Esophagus muscularis mucosa (tissue), 4 donors: ENCODE results near the gene COL5A1. TPM values are rescaled to one million over a fixed set of nuclear protein-coding genes. Genes with fewer than 3 reads are reported as not detected.

ENCODE experiments used
- DNase-seq: peaks from one replicate; pipeline ENCODE4 v3.0.0-alpha.2; 2017; ENCODE audit errors: extremely low spot score
- H3K27ac ChIP-seq, 4 donors: fragments of 200-600 bp; sonication (generic); replicated peaks in 1 of 4; 1 replicate in 3 of 4; 2 replicates in 1 of 4; pipeline ENCODE4 v1.5.1; 2016 to 2019; ENCODE audit warnings: mild to moderate bottlenecking in 1 of 4
- H3K27me3 ChIP-seq, 4 donors: fragments of 200-600 bp; sonication (generic); one replicate each; pipeline versions ENCODE4 v1.5.1 to v1.6.0; 2016 to 2019
- H3K36me3 ChIP-seq, 4 donors: fragments of 200-600 bp; sonication (generic); one replicate each; pipeline ENCODE4 v1.5.1; 2016 to 2019
- H3K4me1 ChIP-seq, 4 donors: fragments of 200-600 bp; sonication (generic); one replicate each; pipeline ENCODE4 v1.5.1; 2016 to 2019
- H3K4me3 ChIP-seq, 4 donors: fragments of 200-600 bp; sonication (generic); 1 replicate in 2 of 4; 2 replicates in 2 of 4; pipeline ENCODE4 v1.5.1; 2016 to 2019; ENCODE audit warnings: mild to moderate bottlenecking in 4 of 4, moderate library complexity in 1 of 4
- H3K9me3 ChIP-seq, 4 donors: fragments of 200-600 bp; sonication (generic); 1 replicate in 3 of 4; 2 replicates in 1 of 4; pipeline ENCODE4 v1.5.1; 2016 to 2019
- CTCF ChIP-seq, 3 experiments: fragments of 200-600 bp in 2 of 3; fragments of 450-650 bp in 1 of 3; sonication (generic) in 2 of 3; IDR thresholded peaks; one replicate each; pipeline ENCODE4 v1.5.1; 2017 to 2019; ENCODE audit warnings: antibody characterized with exemption in 3 of 3, mild to moderate bottlenecking in 2 of 3, moderate library complexity in 1 of 3
- EP300 ChIP-seq: sonication (generic); formaldehyde crosslinking; IDR thresholded peaks from one replicate; pipeline ENCODE4 v1.6.1; 2017; ENCODE audit warnings: antibody characterized with exemption
- POLR2A ChIP-seq: fragments of 450-650 bp; IDR thresholded peaks from one replicate; pipeline ENCODE4 v1.6.1; 2017; ENCODE audit warnings: antibody characterized with exemption, moderate library complexity, mild to moderate bottlenecking, low read depth
- POLR2AphosphoS5 ChIP-seq, 2 donors: sonication (generic); formaldehyde crosslinking; IDR thresholded peaks; one replicate each; pipeline ENCODE4 v1.6.1; 2017; ENCODE audit warnings: antibody characterized with exemption in 2 of 2
- WGBS: methylation state at CpG from one replicate; pipeline ENCODE4 v1.1.5; 2018; 5-methylcytosine and 5-hydroxymethylcytosine counted together
- intact Hi-C: fragments of 100-400 bp; cut with DNase I; formaldehyde crosslinking; loops from one replicate; pipeline ENCODE4 v1.15.1; 2023
- total RNA-seq, 4 donors: library from RNA; depleted of rRNA; stranded (reverse); fragments of >200 nt; gene quantifications; one replicate each; pipeline versions ENCODE4 v1.1.0 to v1.2.1, GENCODE V29; 2016

COL5A1 gene
- total RNA-seq, 4 donors from 2014 or later: 36.0 to 89.5 (median 56.4) TPM

GRCh38 chr9:134753191-134753590 lies 111.6 kb downstream of the COL5A1 start:
- TF ChIP-seq CTCF (IDR thresholded peaks at IDR 0.05) (no peak), EP300 (no peak), POLR2A (no peak)
- Histone ChIP-seq H3K27me3 (no peaks in the 10 kb centered on the region), H3K36me3 (peaks cover 0 to 91% (median 47%) of the 10 kb centered on the region in 4 donors), H3K4me1 (peaks cover 0 to 13% (median 2%) of the 10 kb centered on the region in 4 donors), H3K4me3 (no peak overlapping the region), H3K27ac (no peak overlapping the region), H3K9me3 (no peaks in the 10 kb centered on the region)
- 98% methylated on average over 8 of the region's 11 CpGs for WGBS
- intact Hi-C loops: no loop called here
- DNase-seq: no peak

- intact Hi-C loops: no loop called here
- 87% methylated on average over 14 of the region's 14 CpGs for WGBS
Observed at GRCh38 chr9:134755221-134755907, 113.8 kb downstream of the COL5A1 start.

GRCh38 chr9:134756098-134756497 lies 114.5 kb downstream of the COL5A1 start:
- peaks cover 0 to 97% (median 46%) of the 10 kb centered on the region in 4 donors for H3K36me3 ChIP-seq

More at GRCh38 chr9:134755221-134755907, 113.8 kb downstream of the COL5A1 start:
- H3K36me3 ChIP-seq: peaks cover 0 to 97% (median 45%) of the 10 kb centered on the region in 4 donors
- H3K27me3 ChIP-seq: no peaks in the 10 kb centered on the region
- peaks cover 0 to 5% (median 0%) of the 10 kb centered on the region in 4 donors for H3K4me1 ChIP-seq
- no peak for DNase-seq
- H3K27ac ChIP-seq: no peak overlapping the region
- H3K9me3 ChIP-seq: no peaks in the 10 kb centered on the region
- TF ChIP-seq EP300 (no peak), POLR2AphosphoS5 (IDR thresholded peaks at IDR 0.05) (no peak), CTCF (IDR thresholded peaks at IDR 0.05) (no peak), POLR2A (no peak)
- H3K4me3 ChIP-seq: no peak overlapping the region

GRCh38 chr9:134757216-134757975 lies 115.8 kb downstream of the COL5A1 start:
- Histone ChIP-seq H3K36me3 (peaks cover 6 to 97% (median 50%) of the 10 kb centered on the region in 4 donors), H3K27me3 (no peaks in the 10 kb centered on the region), H3K9me3 (no peaks in the 10 kb centered on the region), H3K4me1 (no peaks in the 10 kb centered on the region), H3K27ac (no peak overlapping the region), H3K4me3 (no peak overlapping the region)
- WGBS: 92% methylated on average over 20 of the region's 26 CpGs
- intact Hi-C loops: no loop called here
- DNase-seq: no peak
- no peak for TF ChIP-seq CTCF (IDR thresholded peaks at IDR 0.05)
- TF ChIP-seq POLR2AphosphoS5 (IDR thresholded peaks at IDR 0.05): no peak
- TF ChIP-seq EP300: no peak
- no peak for TF ChIP-seq POLR2A

More at GRCh38 chr9:134756098-134756497, 114.5 kb downstream of the COL5A1 start:
- no peak for DNase-seq
- Histone ChIP-seq H3K9me3 (no peaks in the 10 kb centered on the region), H3K27me3 (no peaks in the 10 kb centered on the region), H3K4me1 (peaks cover 0 to 5% (median 0%) of the 10 kb centered on the region in 4 donors), H3K27ac (no peak overlapping the region), H3K4me3 (no peak overlapping the region)
- WGBS: 95% methylated on average over 7 of the region's 10 CpGs
- intact Hi-C loops: no loop called here
- TF ChIP-seq POLR2A: no peak

- DNase-seq: no peak
- 75% methylated on average over 9 of the region's 9 CpGs for WGBS
- Histone ChIP-seq H3K36me3 (peaks cover 6 to 96% (median 50%) of the 10 kb centered on the region in 4 donors), H3K27ac (no peak overlapping the region), H3K4me3 (no peak overlapping the region), H3K27me3 (no peaks in the 10 kb centered on the region), H3K4me1 (peaks cover 0 to 2% (median 0%) of the 10 kb centered on the region in 4 donors), H3K9me3 (no peaks in the 10 kb centered on the region)
- intact Hi-C loops: no loop called here
- TF ChIP-seq POLR2A: no peak
- TF ChIP-seq POLR2AphosphoS5 (IDR thresholded peaks at IDR 0.05): no peak
- TF ChIP-seq EP300: no peak
- no peak for TF ChIP-seq CTCF (IDR thresholded peaks at IDR 0.05)
Observed at GRCh38 chr9:134758949-134759607, 117.5 kb downstream of the COL5A1 start.
